GM04503 (cell line): ENCODE measurements around the gene ARHGEF19.
A peak's percentile ranks its signal among the peaks of the same experiment; 100 is the strongest.
"Not testable (repeated sequence)": the region's sequence is repeated elsewhere in the genome, so short reads cannot be mapped to it uniquely, and the experiment has no call there.

Source experiments
- DNase-seq: peaks from one replicate; pipeline ENCODE4 v3.0.0-alpha.2; 2012; ENCODE audit warnings: low read depth

ARHGEF19 gene

GRCh38 chr1:16204634-16205333 lies 7.7 kb downstream of the ARHGEF19 start:
- no peak for DNase-seq

GRCh38 chr1:16204216-16204615 lies 8.2 kb downstream of the ARHGEF19 start:
- DNase-seq: no peak

- DNase-seq: no peak
Measured at GRCh38 chr1:16203550-16203949, 8.9 kb downstream of the ARHGEF19 start.

GRCh38 chr1:16202281-16203210 lies 9.9 kb downstream of the ARHGEF19 start:
- no peak for DNase-seq

- no peak for DNase-seq
Measured at GRCh38 chr1:16199700-16200099, 12.8 kb downstream of the ARHGEF19 start.

GRCh38 chr1:16199157-16199501 lies 13.3 kb downstream of the ARHGEF19 start:
- no peak for DNase-seq

- DNase-seq: no peak
Measured at GRCh38 chr1:16198444-16199156, 13.9 kb downstream of the ARHGEF19 start.

- DNase-seq: no peak
Measured at GRCh38 chr1:16196874-16197273, 15.6 kb downstream of the ARHGEF19 start.

- not testable (repeated sequence) for DNase-seq
Measured at GRCh38 chr1:16196139-16196538, 16.3 kb downstream of the ARHGEF19 start.

GRCh38 chr1:16195518-16195905 lies 16.9 kb downstream of the ARHGEF19 start:
- no peak for DNase-seq

GRCh38 chr1:16191916-16192546 lies 20.4 kb downstream of the ARHGEF19 start:
- DNase-seq: no peak

GRCh38 chr1:16191309-16191708 lies 21.1 kb downstream of the ARHGEF19 start:
- DNase-seq: no peak

- DNase-seq: no peak
Measured at GRCh38 chr1:16189921-16190621, 22.4 kb downstream of the ARHGEF19 start.

- DNase-seq: no peak
Measured at GRCh38 chr1:16189003-16189402, 23.4 kb downstream of the ARHGEF19 start.

- no peak for DNase-seq
Measured at GRCh38 chr1:16187748-16188401, 24.6 kb downstream of the ARHGEF19 start.

- DNase-seq: no peak
Measured at GRCh38 chr1:16186655-16187235, 25.7 kb downstream of the ARHGEF19 start.

GRCh38 chr1:16184557-16185303 lies 27.7 kb downstream of the ARHGEF19 start:
- no peak for DNase-seq

GRCh38 chr1:16183765-16184556 lies 28.5 kb downstream of the ARHGEF19 start:
- DNase-seq: no peak

- peak; percentile 85 for DNase-seq
Measured at GRCh38 chr1:16183179-16183578, 29.3 kb downstream of the ARHGEF19 start.
